Activated CD4-positive, alpha-beta T cell treated with anti-CD3 and anti-CD28 coated beads for 36 hours (primary cell): ENCODE data around the gene STAT3. TPM values are rescaled to one million over a fixed set of nuclear protein-coding genes. Genes with fewer than 3 reads are reported as not detected.

Experiments used
- ATAC-seq: fragments of 200-7000 bp; cut with Tn5 transposase; one replicate; pipeline ENCODE4 v1.10.0; 2021; ENCODE audit warnings: mild to moderate bottlenecking, moderate library complexity
- CTCF ChIA-PET: fragments of 350-600 bp; sonication (Branson Sonifier 250); formaldehyde crosslinking; loops from one replicate; lab custom pipeline; 2021; ENCODE audit warnings: antibody characterized with exemption; lab: Charles Lee
- POLR2A ChIA-PET: fragments of 350-600 bp; sonication (Branson Sonifier 250); formaldehyde crosslinking; loops from one replicate; lab custom pipeline; 2021; ENCODE audit warnings: antibody characterized with exemption, inconsistent platforms; lab: Charles Lee
- DNase-seq: peaks from one replicate; pipeline ENCODE4 v3.0.0-alpha.2; 2020
- H3K27ac Mint-ChIP-seq: one replicate; pipeline ENCODE4 v1.8.0; 2021; ENCODE audit warnings: mixed read lengths
- H3K27me3 Mint-ChIP-seq: one replicate; pipeline ENCODE4 v1.8.0; 2021; ENCODE audit warnings: mixed read lengths
- H3K36me3 Mint-ChIP-seq: one replicate; pipeline ENCODE4 v1.8.0; 2021; ENCODE audit warnings: low read depth, mixed read lengths
- H3K4me1 Mint-ChIP-seq: one replicate; pipeline ENCODE4 v1.8.0; 2021; ENCODE audit warnings: mixed read lengths
- H3K4me3 Mint-ChIP-seq: one replicate; pipeline ENCODE4 v1.8.0; 2021; ENCODE audit warnings: mild to moderate bottlenecking, moderate library complexity, mixed read lengths
- H3K9me3 Mint-ChIP-seq: one replicate; pipeline ENCODE4 v1.8.0; 2021; ENCODE audit warnings: low read depth, mixed read lengths
- intact Hi-C, 2 experiments: fragments of 100-400 bp; cut with DNase I in 1 of 2; cut with micrococcal nuclease in 1 of 2; formaldehyde crosslinking; loops; one replicate each; pipeline versions ENCODE4 v1.14.2 to v1.15.1; 2022 to 2024; cut with DNase I, micrococcal nuclease
- total RNA-seq, 2 experiments: library from RNA; stranded (reverse); gene quantifications; one replicate each; pipeline ENCODE4 v1.2.3, GENCODE V29; 2021

The STAT3 gene
- total RNA-seq, result 100 to 1,000 TPM; 332 to 345 TPM

DNA sequence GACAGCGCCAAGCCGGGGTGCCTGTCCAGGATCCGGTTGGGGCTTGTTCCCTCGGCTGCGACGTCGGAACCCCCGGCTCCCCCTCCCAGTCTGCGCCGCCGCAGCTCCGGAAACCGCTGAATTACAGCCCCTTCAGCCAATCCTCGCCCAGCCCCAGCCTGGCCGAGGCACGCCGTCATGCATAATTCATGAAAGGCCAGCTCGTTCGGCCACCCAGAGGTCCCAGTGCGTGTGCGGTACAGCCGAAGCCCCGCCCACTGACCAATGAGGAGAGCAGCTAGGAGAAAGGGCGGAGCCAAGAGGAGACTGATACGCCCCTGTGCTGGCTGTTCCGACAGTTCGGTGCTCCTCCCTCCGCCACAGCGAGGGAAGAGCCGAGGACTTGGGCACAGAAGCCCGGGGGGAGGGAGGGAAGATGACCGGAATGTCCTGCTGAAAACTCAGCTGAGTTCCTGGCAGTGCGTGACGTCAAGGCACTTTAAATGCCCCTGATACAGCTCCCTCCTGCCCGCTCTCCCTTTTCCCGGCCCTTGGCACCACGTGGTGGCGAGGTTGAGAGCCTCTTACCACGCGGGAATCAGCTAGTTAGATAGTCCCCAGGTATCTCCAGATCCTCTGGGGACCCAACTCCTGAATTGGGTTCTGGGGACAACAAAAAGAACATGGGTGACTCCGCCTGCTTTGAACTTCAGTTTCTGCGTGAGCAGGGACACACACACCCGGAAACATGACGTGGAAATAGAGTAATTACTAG, at the start of gene STAT3:
Gene STAT3 (minus strand): TSS at position 62 of the 754 bp plus-strand sequence. CDS start 39,926 bp downstream, outside the sequence.
- peaks cover 43% of the 10 kb centered on the region for H3K36me3 Mint-ChIP-seq
- intact Hi-C loops, result loop anchor here (1.0 to 5.0 kb wide), 16 partner anchors 9 to 610 kb away; partner anchors contain the start of genes ATP6V0A1 (in 1 of the 2), CNP (in 1 of the 2), RPL27 (in 1 of the 2) and STAT5A (in 1 of the 2)

GRCh38 chr17:42436391-42436790, 48.1 kb upstream of the STAT3 start:
- no peak overlapping the region for H3K4me3 Mint-ChIP-seq
- no peak for DNase-seq
- no peaks in the 10 kb centered on the region for H3K9me3 Mint-ChIP-seq
- no peak for ATAC-seq
- H3K27me3 Mint-ChIP-seq, result peaks cover 5% of the 10 kb centered on the region
- H3K4me1 Mint-ChIP-seq, result peaks cover 1% of the 10 kb centered on the region
- intact Hi-C loops, result no loop called here
- CTCF ChIA-PET, result interaction anchor here (0.6 to 1.5 kb wide), 3 partner anchors 8 to 261 kb away, joined by 3 read pairs; no protein-coding TSS in a partner anchor
- H3K36me3 Mint-ChIP-seq, result no peaks in the 10 kb centered on the region
- H3K27ac Mint-ChIP-seq, result no peak overlapping the region
- POLR2A ChIA-PET, result no interaction called here

More for the DNA sequence above, at the start of gene STAT3:
- ATAC-seq, result peak; percentile 88
- CTCF ChIA-PET, result interaction anchor here (0.6 to 3.4 kb wide), 25 partner anchors 9 to 1863 kb away, joined by 3 to 36 read pairs (median 5); partner anchors contain the start of gene KAT2A
- Mint-ChIP-seq H3K27me3 (no peaks in the 10 kb centered on the region), H3K9me3 (peaks cover 2% of the 10 kb centered on the region), H3K4me1 (peaks cover 57% of the 10 kb centered on the region), H3K27ac (peak within 1 kb of the TSS; percentile 100), H3K4me3 (peak within 1 kb of the TSS; percentile 95)
- POLR2A ChIA-PET, result interaction anchor here (0.5 to 2.4 kb wide), 29 partner anchors 9 to 609 kb away, joined by 3 to 38 read pairs (median 5); partner anchors contain the start of genes GHDC and STAT5A
- DNase-seq, result peak; percentile 100

GRCh38 chr17:42431758-42432161, 43.5 kb upstream of the STAT3 start:
- Mint-ChIP-seq H3K36me3 (no peaks in the 10 kb centered on the region), H3K27me3 (peaks cover 9% of the 10 kb centered on the region), H3K4me3 (no peak overlapping the region), H3K4me1 (no peaks in the 10 kb centered on the region), H3K9me3 (no peaks in the 10 kb centered on the region), H3K27ac (no peak overlapping the region)
- ChIA-PET CTCF (interaction anchor here (0.6 to 2.5 kb wide), 9 partner anchors 7 to 1629 kb away, joined by 3 to 15 read pairs (median 4); no protein-coding TSS in a partner anchor), POLR2A (no interaction called here)
- intact Hi-C loops, result no loop called here
- ATAC-seq (no peak), DNase-seq (no peak)

DNA sequence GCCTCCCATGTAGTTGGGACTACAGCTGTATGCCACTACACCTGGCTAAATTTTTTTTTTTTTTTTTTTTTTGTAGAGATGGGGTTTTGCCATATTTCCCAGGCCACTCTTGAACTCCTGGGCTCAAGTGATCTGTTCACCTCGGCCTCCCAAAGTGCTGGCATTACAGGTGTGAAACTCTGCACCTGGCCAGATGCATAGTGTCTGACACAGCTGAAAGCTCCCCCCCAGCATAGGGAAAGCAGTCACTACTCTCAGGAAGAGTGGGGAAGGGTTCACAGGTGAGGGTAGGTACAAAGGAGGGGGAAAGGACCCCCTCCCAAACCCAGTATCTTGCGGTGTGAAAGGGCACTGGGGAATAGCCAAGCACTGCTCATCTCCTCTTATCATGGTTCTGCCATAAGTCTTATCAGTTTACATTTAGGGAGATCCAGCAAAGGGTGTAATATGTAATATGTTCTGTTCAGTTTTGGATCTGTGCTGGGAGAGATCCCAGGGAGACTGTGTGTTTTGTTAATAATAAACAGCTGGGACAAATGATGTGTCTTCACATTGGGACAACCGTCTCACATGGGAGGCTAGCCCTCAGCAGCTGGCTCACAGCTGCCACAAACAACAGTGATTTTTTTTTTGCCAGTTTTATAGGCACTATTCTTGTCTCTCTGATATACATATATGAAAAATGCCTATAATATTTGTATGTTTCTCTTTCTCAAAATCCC, 41.6 kb upstream of the STAT3 start:
- no peak overlapping the region for H3K4me3 Mint-ChIP-seq
- DNase-seq (no peak), ATAC-seq (no peak)
- intact Hi-C loops, result loop anchor here in 1 of 2 experiments (2.0 kb wide), 1 partner anchor 87 kb away; no protein-coding TSS in a partner anchor
- H3K27me3 Mint-ChIP-seq, result peaks cover 10% of the 10 kb centered on the region
- H3K36me3 Mint-ChIP-seq, result no peaks in the 10 kb centered on the region
- CTCF ChIA-PET, result interaction anchor here (0.5 to 2.5 kb wide), 7 partner anchors 11 to 296 kb away, joined by 3 to 15 read pairs (median 3); no protein-coding TSS in a partner anchor
- H3K9me3 Mint-ChIP-seq, result no peaks in the 10 kb centered on the region
- POLR2A ChIA-PET, result no interaction called here
- H3K4me1 Mint-ChIP-seq, result no peaks in the 10 kb centered on the region
- H3K27ac Mint-ChIP-seq, result no peak overlapping the region

GRCh38 chr17:42428141-42428944, 40.1 kb upstream of the STAT3 start:
- ATAC-seq, result peak; percentile 81
- no peak overlapping the region for H3K4me3 Mint-ChIP-seq
- no peaks in the 10 kb centered on the region for H3K9me3 Mint-ChIP-seq
- H3K36me3 Mint-ChIP-seq, result no peaks in the 10 kb centered on the region
- no peaks in the 10 kb centered on the region for H3K4me1 Mint-ChIP-seq
- ChIA-PET CTCF (interaction anchor here (0.7 to 1.9 kb wide), 15 partner anchors 8 to 406 kb away, joined by 3 to 5 read pairs (median 3); no protein-coding TSS in a partner anchor), POLR2A (no interaction called here)
- peaks cover 14% of the 10 kb centered on the region for H3K27me3 Mint-ChIP-seq
- intact Hi-C loops, result loop anchor here (1.0 to 2.0 kb wide), 3 partner anchors 88 to 99 kb away; no protein-coding TSS in a partner anchor
- peak; percentile 58 for DNase-seq
- H3K27ac Mint-ChIP-seq, result no peak overlapping the region

DNA sequence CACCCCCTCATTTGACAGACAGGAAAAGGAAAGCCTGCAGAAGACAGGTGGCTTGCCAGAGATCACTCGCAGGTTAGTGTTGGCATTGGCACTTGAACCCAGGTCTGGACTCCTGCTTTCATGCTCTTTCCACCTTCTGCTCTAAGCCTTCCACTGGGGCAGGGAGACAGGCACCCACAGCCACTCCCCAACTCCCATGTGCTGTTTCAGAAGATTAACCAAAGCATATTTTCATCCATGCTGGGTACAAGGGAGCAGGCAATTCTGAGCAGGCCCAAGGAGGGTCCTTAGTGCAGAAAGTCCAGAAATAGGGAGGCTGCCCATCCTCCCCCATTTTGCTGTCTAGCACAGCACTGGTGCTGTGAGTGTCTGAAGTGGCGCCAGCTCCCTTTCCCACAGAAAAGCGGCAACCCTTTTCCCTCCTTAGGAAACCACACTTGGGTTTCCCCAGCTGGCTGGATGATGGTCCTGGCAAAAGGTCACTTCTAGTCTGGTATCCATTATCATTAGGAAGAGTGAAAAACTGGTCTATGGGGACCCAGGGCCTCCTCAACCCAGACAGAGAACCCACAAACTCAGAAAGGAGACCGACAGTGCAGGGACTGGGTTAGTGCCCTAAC, 36.9 kb upstream of the STAT3 start:
- intact Hi-C loops, result loop anchor here in 1 of 2 experiments (5.0 kb wide), 1 partner anchor 243 kb away; the partner anchor contains the start of gene KCNH4
- peaks cover 12% of the 10 kb centered on the region for H3K4me1 Mint-ChIP-seq
- DNase-seq (no peak), ATAC-seq (no peak)
- no peaks in the 10 kb centered on the region for H3K36me3 Mint-ChIP-seq
- no peak overlapping the region for H3K27ac Mint-ChIP-seq
- CTCF ChIA-PET, result interaction anchor here (1.0 to 1.3 kb wide), 5 partner anchors 10 to 105 kb away, joined by 3 to 4 read pairs (median 4); no protein-coding TSS in a partner anchor
- no peak overlapping the region for H3K4me3 Mint-ChIP-seq
- POLR2A ChIA-PET, result no interaction called here
- H3K9me3 Mint-ChIP-seq, result no peaks in the 10 kb centered on the region
- peaks cover 30% of the 10 kb centered on the region for H3K27me3 Mint-ChIP-seq

DNA sequence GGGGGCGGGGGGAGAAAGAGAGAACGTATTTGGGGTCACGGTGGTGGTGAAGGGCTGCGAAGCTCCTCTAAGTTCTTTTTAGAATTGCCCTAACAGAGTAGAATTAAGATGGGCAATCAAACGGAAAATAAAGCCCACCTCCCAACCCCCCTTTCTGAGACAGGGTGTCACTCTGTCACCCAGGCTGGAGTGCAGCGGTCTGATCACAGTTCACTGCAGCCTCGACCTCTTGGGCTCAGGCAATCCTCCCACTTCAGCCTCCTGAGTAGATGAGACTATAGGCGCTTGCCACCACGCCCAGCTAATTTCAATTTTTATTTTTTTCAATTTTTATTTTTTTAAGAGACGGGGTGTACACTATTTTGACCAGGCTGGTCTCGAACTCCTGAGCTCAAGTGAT, 35.5 kb upstream of the STAT3 start:
- intact Hi-C loops, result loop anchor here in 1 of 2 experiments (5.0 kb wide), 1 partner anchor 241 kb away; the partner anchor contains the start of gene KCNH4
- Mint-ChIP-seq H3K4me1 (peaks cover 19% of the 10 kb centered on the region), H3K36me3 (no peaks in the 10 kb centered on the region), H3K9me3 (no peaks in the 10 kb centered on the region), H3K27me3 (peaks cover 28% of the 10 kb centered on the region), H3K4me3 (no peak overlapping the region), H3K27ac (no peak overlapping the region)
- ATAC-seq (no peak), DNase-seq (no peak)
- CTCF ChIA-PET, result interaction anchor here (1.0 to 2.6 kb wide), 7 partner anchors 9 to 109 kb away, joined by 4 to 18 read pairs (median 5); no protein-coding TSS in a partner anchor
- POLR2A ChIA-PET, result interaction anchor here (0.9 kb wide), 1 partner anchor 111 kb away, joined by 3 read pairs; no protein-coding TSS in a partner anchor

GRCh38 chr17:42422958-42423712, 34.9 kb upstream of the STAT3 start, which contains the start of gene CAVIN1:
Gene CAVIN1 (minus strand): TSS chr17:42423256. CDS start chr17:42423097, 159 bp downstream.
- ChIA-PET CTCF (interaction anchor here (0.9 to 2.6 kb wide), 12 partner anchors 8 to 155 kb away, joined by 4 to 18 read pairs (median 5); no protein-coding TSS in a partner anchor), POLR2A (interaction anchor here (0.5 to 1.2 kb wide), 4 partner anchors 15 to 111 kb away, joined by 3 to 5 read pairs (median 4); no protein-coding TSS in a partner anchor)
- Mint-ChIP-seq H3K27ac (peak within 1 kb of the TSS; percentile 48), H3K27me3 (peaks cover 26% of the 10 kb centered on the region), H3K4me1 (peaks cover 19% of the 10 kb centered on the region), H3K36me3 (no peaks in the 10 kb centered on the region), H3K9me3 (no peaks in the 10 kb centered on the region), H3K4me3 (peak within 1 kb of the TSS; percentile 75)
- intact Hi-C loops, result loop anchor here in 1 of 2 experiments (5.0 kb wide), 1 partner anchor 241 kb away; the partner anchor contains the start of gene KCNH4
- DNase-seq (peak; percentile 54), ATAC-seq (peak; percentile 42)

DNA sequence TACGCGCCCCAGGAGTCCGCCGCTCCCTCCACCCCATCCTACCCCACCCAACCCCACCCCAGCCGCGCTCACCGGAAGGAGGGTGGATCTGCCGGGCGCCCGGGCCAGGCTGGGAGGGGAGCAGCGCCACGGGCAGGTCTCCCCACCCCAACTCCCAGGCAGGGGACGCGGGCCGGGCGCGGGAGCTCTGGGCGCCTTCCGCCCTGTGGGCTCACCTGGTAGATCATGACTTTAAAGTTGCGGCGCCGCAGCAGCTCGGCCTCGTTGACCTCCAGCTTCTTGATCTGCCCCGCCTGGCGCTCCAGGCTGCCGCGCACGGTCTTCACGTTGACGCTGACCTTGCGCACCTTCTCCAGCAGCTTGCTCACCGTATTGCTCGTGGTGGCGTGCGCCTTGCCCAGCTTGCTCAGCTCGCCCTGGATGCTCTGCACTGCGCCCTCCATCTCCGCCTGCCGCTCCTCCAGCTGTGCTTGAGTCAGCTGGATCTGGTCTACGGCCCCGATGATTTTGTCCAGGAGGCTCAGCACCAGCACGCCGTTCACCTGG, 34.2 kb upstream of the STAT3 start:
- ChIA-PET POLR2A (interaction anchor here (0.5 to 1.2 kb wide), 3 partner anchors 14 to 185 kb away, joined by 3 to 5 read pairs (median 3); no protein-coding TSS in a partner anchor), CTCF (interaction anchor here (0.6 to 2.6 kb wide), 12 partner anchors 9 to 156 kb away, joined by 3 to 18 read pairs (median 5); no protein-coding TSS in a partner anchor)
- H3K27ac Mint-ChIP-seq, result peak overlapping the region; percentile 48
- DNase-seq (peak; percentile 68), ATAC-seq (peak; percentile 72)
- intact Hi-C loops, result loop anchor here in 1 of 2 experiments (5.0 kb wide), 1 partner anchor 240 kb away; the partner anchor contains the start of gene KCNH4
- H3K36me3 Mint-ChIP-seq, result no peaks in the 10 kb centered on the region
- H3K4me1 Mint-ChIP-seq, result peaks cover 19% of the 10 kb centered on the region
- H3K4me3 Mint-ChIP-seq, result peak overlapping the region; percentile 75
- no peaks in the 10 kb centered on the region for H3K9me3 Mint-ChIP-seq
- H3K27me3 Mint-ChIP-seq, result peaks cover 26% of the 10 kb centered on the region
